GM18498 (cell line): ENCODE results near the gene TIMM23.

Experiments used
- ATAC-seq: cut with Tn5 transposase; IDR thresholded peaks from one replicate; pipeline ENCODE4 v1.9.1; 2021; ENCODE audit warnings: mild to moderate bottlenecking, moderate library complexity; ENCODE audit not compliant: unreplicated experiment

TIMM23 gene

DNA sequence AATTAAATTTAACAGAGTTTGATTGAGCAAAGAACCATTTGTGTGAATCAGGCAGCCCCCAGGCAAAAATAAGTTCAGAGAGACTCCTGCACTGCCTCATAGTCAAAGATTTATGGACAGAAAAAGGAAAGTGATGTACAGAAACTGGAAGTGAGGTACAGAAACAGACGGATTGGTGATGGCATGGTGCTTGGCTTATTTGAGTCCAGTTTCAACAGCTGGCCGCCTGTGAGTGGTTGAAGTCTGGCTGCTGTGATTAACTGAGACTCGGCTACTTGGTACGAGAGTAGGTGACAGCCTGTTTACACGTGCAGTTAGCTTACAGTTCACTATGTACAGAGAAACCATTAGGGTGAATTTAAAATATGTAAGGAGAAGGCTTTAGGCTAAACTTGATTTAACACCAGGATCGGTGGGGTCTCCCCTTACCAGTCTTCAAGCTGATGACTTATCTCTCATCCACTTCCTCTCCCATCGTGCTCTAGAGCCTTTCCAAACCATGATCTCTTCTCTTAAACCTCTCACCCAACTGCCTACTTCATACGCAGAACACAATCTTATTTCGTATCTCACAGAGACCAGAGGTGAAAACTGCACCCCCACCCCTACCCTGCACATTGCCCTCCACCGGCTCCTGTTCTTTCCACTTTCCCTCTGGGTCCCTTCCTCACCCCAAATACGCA, 78.8 kb downstream of the TIMM23 start:
- no peak for ATAC-seq

DNA sequence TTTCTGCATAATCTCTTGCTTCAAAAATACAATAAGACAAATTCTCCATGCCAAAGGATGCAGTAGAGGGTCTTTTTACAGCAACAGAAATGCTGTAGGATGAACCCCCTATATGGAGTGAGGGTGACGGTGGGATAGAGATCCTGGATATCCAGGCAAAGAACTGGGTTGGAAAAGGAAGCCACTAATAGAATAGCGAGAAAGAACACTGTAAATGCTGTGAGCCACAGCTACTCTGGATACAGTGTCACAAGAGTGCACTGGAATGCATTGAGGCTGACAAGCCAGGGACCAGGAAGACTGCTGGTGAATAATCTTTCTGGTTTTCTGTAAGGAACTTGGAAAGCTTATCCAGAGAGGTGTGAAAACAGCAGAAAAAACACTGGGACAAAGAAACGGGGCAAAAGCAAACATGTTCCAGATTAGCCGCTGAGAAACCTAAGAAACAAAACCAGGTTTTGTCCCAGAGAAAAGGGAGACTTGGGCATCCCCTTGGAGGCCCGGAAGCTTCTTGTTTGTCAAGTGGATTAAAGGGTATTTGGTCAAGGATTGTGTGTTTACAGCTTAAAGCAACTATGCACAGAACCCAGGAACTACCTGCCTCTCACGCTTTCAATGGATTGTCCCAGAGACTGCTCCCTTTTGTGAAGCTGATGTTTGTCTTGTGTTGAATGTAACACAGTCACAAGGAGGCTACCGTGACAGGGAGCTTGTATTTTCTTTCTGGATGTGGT, 79.9 kb downstream of the TIMM23 start:
- no peak for ATAC-seq

DNA sequence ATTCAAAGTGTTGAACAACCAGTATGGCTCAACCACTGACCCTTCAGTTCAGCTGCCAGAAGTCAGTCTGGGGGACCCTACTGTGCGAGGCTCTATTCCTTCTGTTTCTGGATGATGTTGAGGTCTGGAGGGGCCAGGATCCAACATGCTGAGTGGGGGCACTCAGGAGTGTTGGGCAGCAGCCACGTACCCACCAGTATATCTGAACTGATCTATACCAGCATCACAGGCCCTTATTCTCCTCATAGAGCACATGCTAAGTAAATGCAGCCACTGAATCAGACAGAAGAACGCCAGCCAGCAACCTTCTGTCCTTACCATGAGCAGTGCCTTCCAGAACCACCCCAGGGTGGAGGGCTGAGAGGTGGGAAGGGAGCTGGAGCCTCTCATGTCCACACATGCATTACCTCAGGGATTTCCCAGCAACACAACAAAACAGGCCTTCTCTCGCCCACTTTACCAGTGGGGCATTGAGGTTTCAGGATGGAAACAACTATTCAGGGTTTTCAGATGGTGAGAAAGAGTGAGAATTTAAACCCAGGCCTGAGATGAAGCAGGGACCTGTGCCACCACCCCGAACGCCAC, 80.6 kb downstream of the TIMM23 start:
- ATAC-seq: no peak
